Adrenal gland (tissue), 5 donors: ENCODE data around the gene STEAP1.

Source experiments
- CTCF ChIP-seq, 6 experiments: fragments of 450-650 bp in 4 of 6; fragments of 200-600 bp in 2 of 6; sonication (generic) in 1 of 6; IDR thresholded peaks; 1 replicate in 5 of 6; 2 replicates in 1 of 6; pipeline versions ENCODE4 v1.5.1 to v1.8.0; 2016 to 2021; ENCODE audit warnings: antibody characterized with exemption in 6 of 6, mild to moderate bottlenecking in 2 of 6, moderate library complexity in 1 of 6
- POLR2A ChIP-seq, 2 donors: fragments of 450-650 bp; IDR thresholded peaks; one replicate each; pipeline ENCODE4 v1.6.1; 2017; ENCODE audit warnings: antibody characterized with exemption in 2 of 2, mild to moderate bottlenecking in 2 of 2, moderate library complexity in 1 of 2
- donor health status: DM: no; HTN: no; CAD: no.

- TF ChIP-seq CTCF (IDR thresholded peaks at IDR 0.05), result no peak
- no peak for TF ChIP-seq POLR2A (IDR thresholded peaks at IDR 0.05)
Observed at GRCh38 chr7:90209776-90210175, 55.5 kb downstream of the STEAP1 start.
